ENCODE data around the gene MCOLN2.
"Not testable (repeated sequence)": the region's sequence is repeated elsewhere in the genome, so short reads cannot be mapped to it uniquely, and the experiment has no call there.

The MCOLN2 gene

GRCh38 chr1:85025940-85026339, 29.0 kb upstream of the MCOLN2 start:
- TF ChIP-seq CTCF (IDR thresholded peaks at IDR 0.05; ENCODE audit: low read depth, low read length): no peak
- DNase-seq (ENCODE audit: extremely low read depth, low read depth): no peak

- DNase-seq (ENCODE audit: extremely low read depth, low read depth): no peak
- no peak for TF ChIP-seq CTCF (IDR thresholded peaks at IDR 0.05; ENCODE audit: low read depth, low read length)
Observed at GRCh38 chr1:85024736-85025135, 27.8 kb upstream of the MCOLN2 start.

GRCh38 chr1:85022700-85023099, 25.8 kb upstream of the MCOLN2 start:
- no peak for TF ChIP-seq CTCF (IDR thresholded peaks at IDR 0.05; ENCODE audit: low read depth, low read length)

GRCh38 chr1:85019994-85020393, 23.1 kb upstream of the MCOLN2 start:
- no peak for TF ChIP-seq CTCF (IDR thresholded peaks at IDR 0.05; ENCODE audit: low read depth, low read length)

More at GRCh38 chr1:85022700-85023099, 25.8 kb upstream of the MCOLN2 start:
- DNase-seq (ENCODE audit: extremely low read depth, low read depth): no peak

GRCh38 chr1:85015826-85016225, 18.9 kb upstream of the MCOLN2 start:
- DNase-seq (ENCODE audit: extremely low read depth, low read depth): no peak

More at GRCh38 chr1:85019994-85020393, 23.1 kb upstream of the MCOLN2 start:
- peak; percentile 60 for DNase-seq (ENCODE audit: extremely low read depth, low read depth)

GRCh38 chr1:85005641-85006040, 8.7 kb upstream of the MCOLN2 start:
- not testable (repeated sequence) for DNase-seq (ENCODE audit: extremely low read depth, low read depth)

More at GRCh38 chr1:85015826-85016225, 18.9 kb upstream of the MCOLN2 start:
- TF ChIP-seq CTCF (IDR thresholded peaks at IDR 0.05; ENCODE audit: low read depth, low read length): no peak

GRCh38 chr1:85001742-85002141, 4.8 kb upstream of the MCOLN2 start:
- DNase-seq (ENCODE audit: extremely low read depth, low read depth): no peak
- TF ChIP-seq CTCF (IDR thresholded peaks at IDR 0.05; ENCODE audit: low read depth, low read length): no peak

GRCh38 chr1:84998642-84999280, 1.8 kb upstream of the MCOLN2 start:
- no peak for TF ChIP-seq CTCF (IDR thresholded peaks at IDR 0.05; ENCODE audit: low read depth, low read length)
- no peak for DNase-seq (ENCODE audit: extremely low read depth, low read depth)

Data from AG09319 (cell line).